ENCODE results near the gene COG5. TPM values are rescaled to one million over a fixed set of nuclear protein-coding genes. Genes with fewer than 3 reads are reported as not detected.
A peak's percentile ranks its signal among the peaks of the same experiment; 100 is the strongest.

Gene COG5
- total and polyA plus RNA-seq, 11 donors = 9.4 to 61.6 (median 42.1) TPM

DNA sequence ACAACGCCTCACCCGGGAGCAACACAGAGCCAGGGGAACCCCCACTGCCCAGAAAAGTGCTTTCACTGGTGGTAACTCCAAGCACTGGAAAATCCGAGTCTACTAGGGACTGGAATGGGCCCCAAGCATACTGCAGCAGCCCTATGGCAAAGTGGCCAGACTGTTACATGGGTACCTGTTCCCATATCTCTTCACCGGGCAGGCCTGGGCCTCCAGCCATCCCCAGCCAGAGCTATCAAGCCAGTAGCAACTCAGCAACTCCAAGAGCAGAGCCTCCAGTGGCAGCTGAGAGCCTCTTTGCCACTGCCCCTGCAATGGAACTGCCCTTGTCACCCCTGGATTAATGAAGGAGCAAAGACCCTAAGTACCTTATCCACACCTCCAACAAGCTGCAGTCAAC is 321.5 kb downstream of the COG5 start:
- intact Hi-C loops (cut with DNase I) = no loop called here
- peaks cover 0 to 27% (median 3%) of the 10 kb centered on the region in 9 donors for H3K36me3 ChIP-seq
- no peak overlapping the region for H3K4me3 ChIP-seq
- WGBS, 4 donors = 67 to 84% (median 77%) methylated on average over 4 of the region's 4 CpGs
- peak overlapping the region in 4 of 12 donors; percentile 21 to 39 (median 30) for H3K27ac ChIP-seq
- peaks cover 0 to 14% (median under 1%) of the 10 kb centered on the region in 12 donors for H3K4me1 ChIP-seq
- peaks cover 0 to 24% (median 4%) of the 10 kb centered on the region in 12 donors for H3K9me3 ChIP-seq
- TF ChIP-seq CTCF (IDR thresholded peaks at IDR 0.05) = no peak
- peak; percentile 68 to 88 (median 77) for ATAC-seq
- no peaks in the 10 kb centered on the region for H3K27me3 ChIP-seq
- peak in 4 of 5 donors; percentile 21 to 65 (median 50) for DNase-seq

DNA sequence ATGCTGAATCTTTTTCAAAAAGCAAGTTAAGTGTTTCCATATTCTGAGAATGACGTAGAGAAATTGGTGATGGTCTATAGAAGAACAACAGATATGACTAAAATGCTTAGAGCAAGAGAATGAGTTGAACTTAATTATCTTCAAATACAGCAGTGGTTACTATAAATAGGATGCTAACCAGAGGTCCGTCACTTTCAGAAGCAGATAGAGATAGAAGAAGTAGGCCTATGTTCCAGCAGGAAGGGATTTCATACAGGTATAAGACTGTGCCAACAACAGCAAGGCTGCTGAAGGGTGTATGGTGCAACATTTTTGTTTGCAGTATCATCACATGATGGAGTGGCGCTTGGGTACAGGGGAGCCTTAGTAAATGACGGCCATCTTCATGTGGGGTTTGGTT is 326.3 kb downstream of the COG5 start:
- no peak overlapping the region for H3K4me3 ChIP-seq
- no peaks in the 10 kb centered on the region for H3K9me3 ChIP-seq
- 50 to 65% (median 62%) methylated on average over 4 of the region's 4 CpGs for WGBS, 4 donors
- TF ChIP-seq CTCF (IDR thresholded peaks at IDR 0.05) (no peak), POLR2A (IDR thresholded peaks at IDR 0.05) (no peak)
- H3K27ac ChIP-seq = peak overlapping the region in 8 of 12 donors; percentile 24 to 69 (median 50)
- intact Hi-C loops (cut with DNase I) = no loop called here
- DNase-seq (no peak), ATAC-seq (peak; percentile 51 to 80 (median 74))
- H3K27me3 ChIP-seq = no peaks in the 10 kb centered on the region
- H3K36me3 ChIP-seq = peaks cover 0 to 25% (median 4%) of the 10 kb centered on the region in 9 donors
- H3K4me1 ChIP-seq = peaks cover 0 to 32% (median 6%) of the 10 kb centered on the region in 12 donors

DNA sequence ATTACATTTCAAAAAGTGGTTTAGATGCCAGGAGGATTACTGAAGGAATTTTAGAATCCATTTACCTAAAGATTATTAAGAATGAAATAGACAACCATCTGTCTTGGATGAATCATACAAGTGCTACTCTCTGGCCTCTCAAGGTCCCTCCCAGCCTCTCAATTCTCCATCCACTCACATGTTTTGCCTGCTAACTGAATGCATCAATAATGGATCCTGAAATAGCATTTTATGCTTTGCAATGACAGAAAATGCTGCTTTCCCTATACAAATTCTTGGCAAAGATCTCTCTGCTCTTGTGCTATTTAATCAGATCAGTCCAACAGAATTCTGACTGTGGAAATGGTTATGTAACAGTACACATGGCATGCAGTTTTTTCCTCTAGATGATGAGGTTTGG is 326.9 kb downstream of the COG5 start:
- peaks cover 0 to 28% (median 6%) of the 10 kb centered on the region in 12 donors for H3K4me1 ChIP-seq
- no peaks in the 10 kb centered on the region for H3K27me3 ChIP-seq
- ATAC-seq = peak in 1 of 4 donors; percentile 30
- intact Hi-C loops (cut with DNase I) = no loop called here
- no peak for DNase-seq
- H3K9me3 ChIP-seq = no peaks in the 10 kb centered on the region
- peaks cover 0 to 25% (median 4%) of the 10 kb centered on the region in 9 donors for H3K36me3 ChIP-seq
- H3K27ac ChIP-seq = peak overlapping the region in 8 of 12 donors; percentile 18 to 69 (median 54)
- TF ChIP-seq CTCF (IDR thresholded peaks at IDR 0.05) = no peak
- TF ChIP-seq POLR2A (IDR thresholded peaks at IDR 0.05) = no peak
- H3K4me3 ChIP-seq = no peak overlapping the region

DNA sequence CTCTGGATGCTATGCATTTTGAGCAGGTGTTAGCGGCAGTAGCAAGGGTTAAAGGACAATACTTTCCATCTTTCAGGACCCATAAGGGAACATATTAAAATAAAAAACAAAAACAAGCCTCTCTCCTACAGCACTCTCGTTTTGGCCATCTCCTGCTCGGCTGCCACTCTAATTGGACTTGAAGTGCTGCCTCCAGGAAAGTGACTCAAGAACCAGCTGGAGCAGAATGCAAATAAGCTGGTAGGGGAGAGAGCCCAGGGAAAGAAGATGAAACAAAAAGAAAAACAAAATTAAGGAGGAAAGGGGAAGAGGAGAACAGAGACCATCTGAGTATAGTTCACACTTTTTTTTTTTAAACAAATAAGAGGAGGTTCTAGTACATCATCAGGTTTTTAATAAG is 329.3 kb downstream of the COG5 start:
- peaks cover 0 to 28% (median 8%) of the 10 kb centered on the region in 12 donors for H3K4me1 ChIP-seq

More for the DNA sequence above, 329.3 kb downstream of the COG5 start:
- no peaks in the 10 kb centered on the region for H3K9me3 ChIP-seq
- peak in 2 of 4 donors; percentile 14 to 23 for ATAC-seq
- WGBS, 4 donors = 57 to 65% (median 58%) methylated on average over 3 of the region's 3 CpGs
- TF ChIP-seq POLR2A (IDR thresholded peaks at IDR 0.05) (no peak), CTCF (IDR thresholded peaks at IDR 0.05) (no peak)
- no peak for DNase-seq
- intact Hi-C loops (cut with DNase I) = no loop called here
- peak overlapping the region in 3 of 12 donors; percentile 2 to 28 (median 10) for H3K27ac ChIP-seq
- peaks cover 0 to 39% (median 9%) of the 10 kb centered on the region in 9 donors for H3K36me3 ChIP-seq
- no peak overlapping the region for H3K4me3 ChIP-seq
- no peaks in the 10 kb centered on the region for H3K27me3 ChIP-seq

All from heart left ventricle (tissue), 16 donors.